ENCODE measurements around the gene AQP7.

AQP7 gene

GRCh38 chr9:33440609-33441008, 38.2 kb upstream of the AQP7 start:
- Histone ChIP-seq H3K79me2 (ENCODE audit: low read length) (peaks cover 27% of the 10 kb centered on the region), H3K36me3 (replicated peaks; ENCODE audit: insufficient read depth, low read length) (peaks cover 4% of the 10 kb centered on the region), H4K20me1 (ENCODE audit: insufficient read depth, low read length) (no peaks in the 10 kb centered on the region), H3F3A (ENCODE audit: insufficient read depth, low read length) (no peaks in the 10 kb centered on the region), H2AFZ (ENCODE audit: low read length) (no peak overlapping the region), H3K9me2 (replicated peaks; ENCODE audit: insufficient read depth, low read length) (no peaks in the 10 kb centered on the region), H3K9me3 (replicated peaks; ENCODE audit: insufficient read depth, low read length) (no peaks in the 10 kb centered on the region), H3K4me1 (ENCODE audit: low read length) (peaks cover 10% of the 10 kb centered on the region; the same call in 1 of the 2 replicates), H3K27me3 (replicated peaks; ENCODE audit: insufficient read depth, low read length) (no peaks in the 10 kb centered on the region), H3K4me3 (ENCODE audit: low read length) (no peak overlapping the region), H3K9ac (ENCODE audit: low read length) (no peak overlapping the region), H3K4me2 (ENCODE audit: low read depth, low read length) (no peak overlapping the region), H3K27ac (ENCODE audit: low read length) (no peak overlapping the region)
- TF ChIP-seq CTCF (IDR thresholded peaks at IDR 0.05; ENCODE audit: low read length): no peak
- TF ChIP-seq EZH2 (optimal IDR thresholded peaks at IDR 0.05; ENCODE audit: low read depth, low read length): no peak
- no peak for TF ChIP-seq EZH2phosphoT487 (IDR thresholded peaks at IDR 0.05; ENCODE audit: low read length)
- DNase-seq: no peak

DNA sequence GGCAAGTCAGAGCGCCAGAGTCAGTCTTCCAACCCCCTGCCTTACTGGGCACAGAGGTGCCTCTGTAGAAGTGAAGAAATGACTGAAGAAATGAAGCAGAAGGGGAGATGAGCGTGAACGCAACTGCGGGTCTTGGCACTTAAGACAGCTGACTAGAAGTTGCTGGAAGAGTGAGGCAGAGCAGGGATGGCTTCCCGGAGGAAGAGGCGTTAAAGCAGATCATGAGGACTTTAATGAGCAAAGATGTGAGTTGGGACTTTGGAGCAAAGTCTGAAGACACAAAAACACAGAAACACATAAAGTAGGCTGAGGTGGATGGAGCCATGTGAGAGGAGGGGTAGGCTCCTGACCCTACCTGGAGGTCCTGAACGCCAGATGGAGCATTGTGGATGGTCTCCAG, 37.8 kb upstream of the AQP7 start:
- TF ChIP-seq EZH2 (optimal IDR thresholded peaks at IDR 0.05; ENCODE audit: low read depth, low read length) (no peak), CTCF (IDR thresholded peaks at IDR 0.05; ENCODE audit: low read length) (no peak), EZH2phosphoT487 (IDR thresholded peaks at IDR 0.05; ENCODE audit: low read length) (no peak)
- peaks cover 6% of the 10 kb centered on the region; the same call in 1 of the 2 replicates for H3K4me1 ChIP-seq (ENCODE audit: low read length)

DNA sequence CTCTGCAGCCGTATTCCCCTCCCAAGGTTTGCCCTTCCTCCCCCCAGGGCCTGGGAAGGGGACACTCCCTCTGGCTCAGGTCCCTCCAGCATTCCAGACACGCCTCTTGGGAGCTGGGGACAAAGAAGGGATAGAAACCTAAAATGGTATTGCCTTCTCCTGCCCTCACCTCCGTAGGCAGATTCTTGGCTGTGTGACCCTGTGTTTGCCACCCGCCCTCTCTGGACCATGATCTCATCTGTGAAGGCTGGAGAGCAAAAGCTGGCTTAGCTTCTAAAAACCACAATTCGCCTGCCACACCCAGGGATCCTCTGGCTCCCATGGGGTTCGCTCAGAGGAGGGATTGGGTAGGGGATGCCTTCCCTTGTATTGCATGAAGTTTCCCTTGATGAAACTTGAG, 37.4 kb upstream of the AQP7 start:
- no peak overlapping the region for H3K4me3 ChIP-seq (ENCODE audit: low read length)

More for the DNA sequence above, 37.8 kb upstream of the AQP7 start:
- no peaks in the 10 kb centered on the region for H4K20me1 ChIP-seq (ENCODE audit: insufficient read depth, low read length)
- DNase-seq: no peak
- no peak overlapping the region for H3K9ac ChIP-seq (ENCODE audit: low read length)
- H3K36me3 ChIP-seq (replicated peaks; ENCODE audit: insufficient read depth, low read length): peaks cover 4% of the 10 kb centered on the region
- H3K9me3 ChIP-seq (replicated peaks; ENCODE audit: insufficient read depth, low read length): no peaks in the 10 kb centered on the region
- H3K27me3 ChIP-seq (replicated peaks; ENCODE audit: insufficient read depth, low read length): no peaks in the 10 kb centered on the region
- no peak overlapping the region for H3K4me2 ChIP-seq (ENCODE audit: low read depth, low read length)
- peaks cover 23% of the 10 kb centered on the region for H3K79me2 ChIP-seq (ENCODE audit: low read length)
- H3K9me2 ChIP-seq (replicated peaks; ENCODE audit: insufficient read depth, low read length): no peaks in the 10 kb centered on the region
- H3F3A ChIP-seq (ENCODE audit: insufficient read depth, low read length): no peaks in the 10 kb centered on the region
- H2AFZ ChIP-seq (ENCODE audit: low read length): no peak overlapping the region
- no peak overlapping the region for H3K27ac ChIP-seq (ENCODE audit: low read length)
- no peak overlapping the region for H3K4me3 ChIP-seq (ENCODE audit: low read length)

More for the DNA sequence above, 37.4 kb upstream of the AQP7 start:
- no peaks in the 10 kb centered on the region for H3K9me3 ChIP-seq (replicated peaks; ENCODE audit: insufficient read depth, low read length)
- H3K4me2 ChIP-seq (ENCODE audit: low read depth, low read length): no peak overlapping the region
- H4K20me1 ChIP-seq (ENCODE audit: insufficient read depth, low read length): no peaks in the 10 kb centered on the region
- H3K27me3 ChIP-seq (replicated peaks; ENCODE audit: insufficient read depth, low read length): no peaks in the 10 kb centered on the region
- TF ChIP-seq EZH2 (optimal IDR thresholded peaks at IDR 0.05; ENCODE audit: low read depth, low read length) (no peak), EZH2phosphoT487 (IDR thresholded peaks at IDR 0.05; ENCODE audit: low read length) (no peak), CTCF (IDR thresholded peaks at IDR 0.05; ENCODE audit: low read length) (no peak)
- H3K9ac ChIP-seq (ENCODE audit: low read length): no peak overlapping the region
- no peaks in the 10 kb centered on the region for H3F3A ChIP-seq (ENCODE audit: insufficient read depth, low read length)
- no peak overlapping the region for H2AFZ ChIP-seq (ENCODE audit: low read length)
- H3K9me2 ChIP-seq (replicated peaks; ENCODE audit: insufficient read depth, low read length): no peaks in the 10 kb centered on the region
- H3K79me2 ChIP-seq (ENCODE audit: low read length): peaks cover 18% of the 10 kb centered on the region
- DNase-seq: no peak
- no peak overlapping the region for H3K27ac ChIP-seq (ENCODE audit: low read length)
- peaks cover 4% of the 10 kb centered on the region for H3K36me3 ChIP-seq (replicated peaks; ENCODE audit: insufficient read depth, low read length)
- H3K4me1 ChIP-seq (ENCODE audit: low read length): peaks cover 2% of the 10 kb centered on the region; the same call in 1 of the 2 replicates
